HG03045 (cell line): ENCODE data around the gene DDB1.
"Not testable (repeated sequence)": the region's sequence is repeated elsewhere in the genome, so short reads cannot be mapped to it uniquely, and the experiment has no call there.

Experiments used
- ATAC-seq: cut with Tn5 transposase; IDR thresholded peaks from one replicate; pipeline ENCODE4 v1.9.1; 2021; ENCODE audit warnings: mild to moderate bottlenecking, moderate library complexity; ENCODE audit not compliant: unreplicated experiment

The DDB1 gene

DNA sequence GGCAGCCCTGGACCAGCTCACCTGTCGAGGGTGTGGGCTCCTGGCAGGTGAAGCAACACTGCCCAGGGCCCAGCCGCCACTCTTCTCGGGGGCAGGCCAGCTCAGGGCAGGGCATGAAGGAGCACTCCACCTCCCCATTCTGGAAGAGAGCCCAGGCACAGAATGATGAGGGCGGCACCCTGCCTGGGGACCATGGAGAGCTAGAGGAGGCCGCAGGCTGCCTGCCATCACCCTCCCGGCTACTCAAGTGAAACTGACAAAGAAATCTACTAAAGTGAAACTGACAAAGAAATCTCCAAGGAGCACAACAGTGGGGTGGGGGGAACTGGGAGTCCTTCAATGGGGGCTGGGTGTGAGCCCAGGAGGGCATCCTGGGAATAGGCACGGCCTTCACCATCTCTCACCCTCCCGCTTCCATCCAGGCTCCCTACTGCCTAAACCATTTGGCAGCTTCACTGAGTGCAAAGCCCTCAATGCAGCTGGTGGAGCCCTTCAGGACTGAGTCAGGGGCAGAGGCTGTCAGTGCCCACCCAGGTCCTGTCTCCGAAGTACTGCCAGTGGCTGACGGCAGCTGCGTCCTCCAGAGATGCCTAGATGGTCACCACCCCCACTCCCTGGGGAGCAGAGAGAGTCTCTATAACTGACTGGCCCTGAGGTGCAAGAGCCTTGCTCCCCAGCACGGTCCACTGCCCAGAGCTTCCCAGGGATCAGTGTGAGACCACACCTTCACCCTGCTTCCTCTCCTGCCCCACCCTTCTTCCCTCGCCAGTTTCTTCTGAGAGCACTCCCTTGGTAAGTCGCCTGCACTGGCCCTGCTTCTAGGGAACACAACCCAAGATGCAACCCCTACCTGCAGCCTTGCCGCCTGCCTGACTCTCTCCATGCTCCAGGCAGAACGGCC lies 59.5 kb downstream of the DDB1 start:
- no peak for ATAC-seq

DNA sequence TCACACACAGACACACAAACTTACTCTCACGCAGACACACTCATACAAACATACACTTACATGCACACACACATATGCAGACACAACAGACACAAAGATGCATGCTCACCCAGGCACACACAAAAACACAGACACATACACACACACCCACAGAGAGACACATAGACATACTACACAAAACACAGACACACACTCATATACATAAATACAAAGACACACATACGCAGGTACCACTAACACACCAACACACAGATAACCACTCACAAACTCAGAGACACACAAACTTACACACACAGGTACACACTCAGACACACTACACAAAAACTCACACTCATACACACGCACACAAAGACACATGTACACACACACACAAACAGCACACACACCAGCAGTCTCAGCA lies 60.2 kb downstream of the DDB1 start:
- ATAC-seq, result no peak

DNA sequence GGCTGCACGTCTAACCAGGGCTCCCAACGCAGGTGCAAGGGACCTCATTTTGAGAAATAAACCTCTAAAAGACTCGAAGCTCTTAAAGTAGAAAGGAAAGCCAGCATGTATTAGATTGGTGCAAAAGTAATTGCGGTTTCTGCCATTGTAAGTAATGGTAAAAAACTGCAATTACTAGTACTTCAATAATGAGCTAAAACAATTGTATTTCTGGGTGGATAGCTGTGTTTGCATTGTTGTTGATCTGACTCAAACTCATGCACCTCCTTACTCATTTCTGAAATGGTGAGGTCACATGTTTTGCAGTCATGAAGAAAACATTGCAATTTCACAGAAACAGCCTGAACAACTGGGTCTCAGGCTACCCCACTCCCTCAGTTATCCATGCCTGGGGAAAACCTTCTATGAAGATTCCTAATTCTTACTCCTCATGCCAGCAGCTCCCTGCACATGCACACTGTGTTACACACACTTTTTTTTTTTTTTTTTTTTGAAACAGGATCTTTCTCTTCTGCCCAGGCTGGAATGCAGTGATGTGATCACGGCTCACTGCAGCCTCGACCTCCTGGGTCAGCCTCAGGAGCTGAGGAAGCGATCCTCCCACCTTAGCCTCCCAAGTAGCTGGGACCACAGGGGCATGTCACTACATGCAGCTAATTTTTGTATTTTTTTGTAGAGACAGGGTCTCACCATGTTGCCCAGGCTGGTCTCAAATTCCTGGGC lies 62.4 kb downstream of the DDB1 start:
- ATAC-seq, result no peak

DNA sequence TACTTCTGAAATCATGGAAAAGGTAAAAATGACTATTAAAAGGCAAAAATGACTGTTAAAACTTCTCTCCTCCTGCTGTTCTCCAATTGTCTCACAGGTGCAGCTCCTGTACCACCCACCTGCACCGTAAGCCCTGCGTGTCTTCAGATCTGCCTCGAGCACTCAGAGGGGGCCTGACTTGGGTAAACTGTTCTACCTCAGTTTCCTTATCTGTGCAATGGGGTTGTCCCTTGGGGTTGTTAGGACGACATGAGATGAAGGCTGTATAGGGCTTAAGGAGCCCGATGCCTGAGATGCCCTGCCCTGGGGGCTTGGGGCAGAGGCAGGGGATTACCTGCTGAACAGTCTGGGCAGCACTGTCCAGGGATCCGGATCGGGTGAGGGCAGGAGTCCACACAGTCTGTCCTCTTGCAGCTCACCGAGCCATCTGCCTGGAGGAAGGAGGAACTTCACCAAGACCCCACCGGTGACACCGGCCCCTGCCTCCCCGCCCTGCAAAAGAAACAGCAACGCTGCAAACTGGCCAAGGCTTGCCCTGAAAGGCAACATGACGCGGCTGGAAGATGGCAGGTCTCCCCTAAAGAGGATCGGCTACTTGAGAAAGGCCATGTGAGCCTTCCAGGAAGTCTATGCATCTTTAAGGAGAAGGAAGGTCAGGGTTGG lies 64.2 kb downstream of the DDB1 start:
- ATAC-seq, result no peak

DNA sequence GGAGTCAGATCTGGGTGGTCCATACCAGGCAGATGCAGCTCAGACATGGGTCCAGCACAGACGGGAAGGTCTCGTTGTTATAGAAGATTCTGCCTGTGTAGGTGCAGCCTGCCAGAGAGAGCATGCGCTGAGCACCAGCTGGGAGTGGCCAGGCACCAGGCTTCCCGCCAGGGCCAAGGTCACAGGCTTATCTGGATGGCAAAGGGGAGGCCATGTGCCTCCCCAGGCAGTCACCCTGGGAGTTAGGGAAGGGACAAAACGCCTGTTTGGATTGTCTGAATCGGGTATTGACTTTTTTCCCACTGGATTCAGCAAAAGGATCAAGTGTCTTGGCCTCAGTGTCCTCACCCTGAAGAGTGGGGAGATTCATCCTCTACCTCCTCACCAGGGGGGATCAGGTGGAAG lies 65.5 kb downstream of the DDB1 start:
- no peak for ATAC-seq

DNA sequence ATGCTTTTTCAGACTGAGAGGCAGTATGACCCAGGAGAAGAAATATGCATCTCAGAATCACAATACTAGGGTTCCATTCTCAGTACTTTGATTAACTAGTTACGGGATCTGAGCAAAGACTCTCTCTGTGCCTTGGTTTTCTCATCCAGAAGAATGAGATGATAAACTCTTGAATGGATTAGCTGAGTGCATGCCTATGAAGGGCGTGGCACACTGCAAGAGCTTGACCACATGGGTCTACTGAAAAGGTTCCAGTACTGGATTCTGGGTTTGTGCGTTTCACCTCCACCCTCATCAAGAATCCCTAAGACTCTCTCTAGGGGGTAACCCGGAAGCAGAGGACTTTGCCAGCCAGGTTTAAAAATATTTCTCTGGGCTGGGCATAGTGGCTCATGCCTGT lies 66.3 kb downstream of the DDB1 start:
- ATAC-seq, result no peak

DNA sequence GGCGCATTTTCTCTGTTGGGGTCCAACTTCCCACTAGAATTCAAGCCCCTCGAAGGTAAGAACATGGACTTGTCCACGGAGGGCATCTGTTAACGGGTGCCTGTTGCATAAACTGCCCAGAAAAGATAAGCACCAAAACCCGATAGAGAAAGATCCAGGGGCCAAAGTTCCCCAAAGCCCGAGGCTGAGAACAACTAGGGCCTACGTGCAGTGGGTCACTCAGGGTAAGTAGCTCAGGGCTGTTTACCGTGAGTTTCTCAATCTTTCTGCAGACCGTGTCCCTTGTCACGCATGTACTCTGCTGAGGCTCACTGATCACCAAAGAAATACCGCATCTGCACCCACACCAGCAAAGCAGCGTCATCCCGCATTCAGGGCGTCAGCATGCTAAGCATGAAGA lies 67.5 kb downstream of the DDB1 start:
- no peak for ATAC-seq

DNA sequence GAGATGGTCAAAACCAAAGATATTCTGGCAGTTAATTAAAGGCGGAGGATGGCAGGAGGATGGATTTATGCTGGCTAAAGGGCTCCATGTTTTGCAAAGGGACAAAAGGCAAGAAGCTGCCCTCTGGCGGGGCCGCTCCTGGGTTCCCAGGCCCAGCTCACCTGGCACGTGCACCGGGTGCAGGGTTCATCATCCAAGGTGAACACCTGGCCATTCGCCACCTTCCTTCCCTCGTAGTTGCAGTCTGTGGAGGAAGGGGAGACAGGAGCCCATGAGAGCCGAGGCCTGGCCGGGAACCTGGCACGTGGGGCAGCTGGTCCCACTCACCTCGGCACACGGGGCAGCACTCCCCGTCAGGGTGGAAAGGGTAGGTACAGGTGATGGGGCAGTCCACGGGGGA lies 68.1 kb downstream of the DDB1 start:
- no peak for ATAC-seq

DNA sequence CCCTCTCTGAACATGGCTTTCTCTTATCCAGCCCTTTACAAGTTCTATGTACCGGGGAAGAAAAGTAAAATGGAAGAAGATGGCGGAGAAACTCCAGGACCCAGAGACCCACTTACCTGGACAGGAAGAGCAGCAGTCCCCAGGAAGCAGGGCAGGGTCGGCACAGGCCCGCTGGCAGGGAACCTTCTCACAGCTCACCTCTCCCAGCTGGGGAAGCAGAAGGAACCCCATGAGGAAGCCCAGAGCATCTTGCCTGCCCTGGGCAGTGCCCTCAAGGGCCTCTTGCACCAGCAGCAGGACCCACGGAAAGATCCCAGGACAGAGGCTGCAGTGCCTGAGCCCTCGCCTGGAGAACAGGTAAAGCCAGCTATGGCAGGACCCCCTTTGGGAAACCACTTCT lies 68.5 kb downstream of the DDB1 start:
- ATAC-seq, result no peak

DNA sequence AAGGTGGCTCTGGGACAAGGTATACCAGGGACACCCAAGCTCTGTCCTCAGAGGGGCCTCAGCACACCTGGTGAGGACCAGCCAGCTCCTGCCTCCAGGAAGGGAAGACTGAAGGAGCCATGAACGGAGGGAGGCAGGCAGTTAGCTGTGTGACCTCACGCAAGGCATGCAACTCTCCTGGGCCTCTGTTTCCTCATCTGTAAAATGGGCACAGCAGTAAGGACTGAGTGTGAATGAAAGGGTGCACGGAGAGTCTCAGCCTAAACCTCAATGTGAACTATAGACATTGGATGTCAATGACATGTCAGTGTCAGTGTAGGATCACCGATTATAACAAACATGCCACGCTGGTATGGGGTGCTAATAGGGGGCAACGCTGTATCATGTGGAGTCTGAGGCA lies 73.5 kb downstream of the DDB1 start:
- ATAC-seq, result no peak

DNA sequence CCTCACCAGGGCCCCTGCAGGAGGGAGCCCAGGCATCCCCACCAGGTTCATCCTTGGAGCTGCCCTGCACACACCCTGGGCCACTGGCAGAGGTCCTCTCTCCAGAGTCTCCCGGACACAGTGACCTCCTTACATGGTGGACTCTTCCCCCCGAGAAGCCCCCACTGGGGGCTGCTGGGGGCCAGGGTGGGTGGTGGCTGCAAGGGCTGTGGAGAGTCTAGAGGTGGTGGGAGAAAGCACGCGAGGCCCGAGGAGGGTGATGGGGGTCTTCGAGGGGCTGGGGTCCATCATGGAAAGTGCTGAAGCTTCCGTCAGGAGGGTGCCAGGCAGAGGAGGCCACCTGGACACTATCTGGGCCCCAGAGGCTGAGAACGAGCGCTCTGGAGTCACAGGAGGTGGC lies 74.4 kb downstream of the DDB1 start:
- no peak for ATAC-seq

DNA sequence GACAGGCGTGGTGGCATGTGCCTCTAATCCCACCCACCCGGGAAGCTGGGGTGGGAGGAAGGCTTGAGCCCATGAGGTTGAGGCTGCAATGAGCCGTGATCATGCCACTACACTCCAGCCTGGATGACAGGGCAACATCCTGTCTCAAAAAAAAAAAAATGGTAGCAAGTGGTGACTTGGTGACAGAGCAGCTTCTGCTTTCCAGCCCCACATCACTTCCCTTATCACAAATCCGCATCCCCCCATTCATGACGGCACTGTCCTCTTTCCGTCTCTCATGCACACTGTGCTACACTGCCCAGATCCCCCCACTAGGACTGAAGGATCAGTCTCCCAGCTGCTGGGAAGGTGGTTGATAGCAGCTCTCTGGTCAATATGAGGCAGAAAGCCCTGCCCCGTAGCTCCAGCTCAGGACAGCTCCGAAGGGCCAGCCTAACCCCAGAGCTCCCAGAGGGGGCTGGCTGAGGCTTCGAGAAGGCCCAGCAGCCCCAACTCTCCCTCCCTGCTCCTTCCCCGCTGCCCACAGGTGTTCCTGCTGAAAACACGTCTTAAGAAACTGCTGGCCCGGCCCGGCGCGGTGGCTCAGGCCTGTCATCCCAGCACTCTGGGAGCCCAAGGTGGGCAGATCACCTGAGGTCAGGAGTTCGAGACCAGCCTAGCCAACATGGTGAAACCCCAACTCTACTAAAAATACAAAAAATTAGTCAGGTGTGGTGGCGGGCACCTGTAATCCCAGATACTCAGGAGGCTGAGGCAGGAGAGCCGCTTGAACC lies 76.0 kb downstream of the DDB1 start:
- no peak for ATAC-seq

DNA sequence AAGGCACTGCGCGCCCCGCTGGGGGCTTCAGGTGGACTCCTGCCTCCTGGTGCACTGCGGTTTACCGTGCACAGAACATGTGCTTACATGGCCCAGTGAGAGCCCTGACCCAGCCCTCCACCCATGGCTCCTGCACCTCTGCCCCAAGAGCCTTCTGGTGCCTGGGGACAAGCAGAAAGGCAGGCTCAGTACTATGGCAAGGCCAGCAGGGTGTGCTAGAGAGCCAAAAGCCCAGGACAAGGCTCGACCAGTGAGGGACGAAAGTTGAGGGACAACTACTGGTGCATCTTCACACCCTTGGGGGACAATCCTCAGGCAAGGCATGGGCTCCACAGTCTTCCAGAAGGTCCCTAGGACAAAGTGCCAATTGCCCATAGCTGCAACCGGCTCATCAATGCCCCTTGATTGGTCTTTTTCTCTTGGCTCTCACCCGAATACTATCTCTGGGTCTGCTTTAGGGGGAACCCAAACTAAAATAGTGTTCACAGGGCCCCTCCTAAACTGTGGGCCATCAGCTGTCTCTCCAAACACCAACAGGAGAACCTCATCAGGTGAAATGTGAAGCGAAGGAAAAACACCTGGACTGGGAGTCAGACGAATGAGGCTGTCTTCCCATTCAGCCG lies 78.4 kb downstream of the DDB1 start:
- peak; percentile 62 for ATAC-seq

DNA sequence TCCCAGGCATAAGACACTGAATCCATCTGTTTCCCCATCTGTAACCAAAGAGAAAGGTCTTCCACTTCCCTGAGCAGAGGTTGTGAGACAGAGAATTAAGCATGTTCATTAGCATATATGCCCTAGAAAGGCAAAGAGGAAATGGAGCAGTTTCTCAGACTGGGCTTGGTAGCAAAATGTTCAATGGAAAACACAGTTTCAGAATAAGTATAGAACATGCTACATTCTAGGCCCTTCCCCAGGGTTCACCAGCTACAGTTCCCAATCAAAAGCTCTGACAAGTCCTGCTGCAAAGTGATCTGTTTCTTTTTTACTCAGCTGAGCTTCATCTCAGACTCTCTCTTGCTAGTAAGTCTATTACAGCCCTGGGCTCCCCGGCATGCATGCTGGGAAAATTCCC lies 80.6 kb downstream of the DDB1 start:
- not testable (repeated sequence) for ATAC-seq

DNA sequence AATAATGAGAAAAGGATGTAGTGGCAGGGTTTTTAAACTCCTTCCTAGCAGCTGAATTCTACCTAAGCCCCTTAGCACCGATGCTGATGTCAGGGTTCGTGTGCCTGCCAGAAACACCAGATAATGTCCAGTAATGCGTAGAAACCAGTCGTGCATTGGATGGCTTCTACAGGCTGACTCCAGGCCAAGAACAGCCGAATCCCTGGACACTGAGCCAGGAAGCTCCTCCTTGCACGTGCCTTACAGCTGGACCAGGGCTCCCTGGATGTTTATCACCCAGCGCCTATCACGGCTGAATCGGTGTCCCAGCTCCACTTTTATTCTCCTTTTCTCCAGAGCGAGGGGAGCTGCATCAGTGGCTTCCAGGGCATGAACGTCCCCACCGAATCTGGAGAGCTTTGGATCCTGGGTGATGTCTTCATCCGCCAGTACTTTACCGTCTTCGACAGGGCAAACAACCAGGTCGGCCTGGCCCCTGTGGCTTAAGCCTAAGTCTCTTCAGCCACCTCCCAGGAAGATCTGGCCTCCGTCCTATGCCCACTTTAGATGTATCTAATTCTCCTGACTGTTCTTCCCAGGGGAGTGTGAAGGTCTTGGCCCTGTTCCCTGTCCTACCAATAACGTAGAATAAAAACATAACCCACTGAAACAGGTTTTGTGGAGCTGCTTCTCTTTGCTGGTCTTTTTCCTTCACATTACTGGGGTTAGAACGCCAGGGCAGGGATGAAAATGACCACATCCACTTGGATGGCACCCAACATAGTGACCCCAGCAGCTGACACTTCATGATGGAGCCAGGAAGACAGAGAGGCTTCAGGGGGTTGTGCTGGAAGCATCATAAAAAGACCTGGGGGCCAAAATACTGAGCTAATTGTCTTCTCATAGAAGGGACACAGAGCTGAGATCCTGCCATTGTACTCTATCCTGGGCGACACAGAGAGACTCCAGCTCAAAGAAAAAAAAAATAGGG lies 81.8 kb downstream of the DDB1 start:
- not testable (repeated sequence) for ATAC-seq
